Eye (tissue), 1 donor: Measurements from ENCODE around the gene UBA1.

Experiments used
- DNase-seq: peaks from one replicate; pipeline ENCODE4 v3.0.0-alpha.2; 2015

The UBA1 gene

DNA sequence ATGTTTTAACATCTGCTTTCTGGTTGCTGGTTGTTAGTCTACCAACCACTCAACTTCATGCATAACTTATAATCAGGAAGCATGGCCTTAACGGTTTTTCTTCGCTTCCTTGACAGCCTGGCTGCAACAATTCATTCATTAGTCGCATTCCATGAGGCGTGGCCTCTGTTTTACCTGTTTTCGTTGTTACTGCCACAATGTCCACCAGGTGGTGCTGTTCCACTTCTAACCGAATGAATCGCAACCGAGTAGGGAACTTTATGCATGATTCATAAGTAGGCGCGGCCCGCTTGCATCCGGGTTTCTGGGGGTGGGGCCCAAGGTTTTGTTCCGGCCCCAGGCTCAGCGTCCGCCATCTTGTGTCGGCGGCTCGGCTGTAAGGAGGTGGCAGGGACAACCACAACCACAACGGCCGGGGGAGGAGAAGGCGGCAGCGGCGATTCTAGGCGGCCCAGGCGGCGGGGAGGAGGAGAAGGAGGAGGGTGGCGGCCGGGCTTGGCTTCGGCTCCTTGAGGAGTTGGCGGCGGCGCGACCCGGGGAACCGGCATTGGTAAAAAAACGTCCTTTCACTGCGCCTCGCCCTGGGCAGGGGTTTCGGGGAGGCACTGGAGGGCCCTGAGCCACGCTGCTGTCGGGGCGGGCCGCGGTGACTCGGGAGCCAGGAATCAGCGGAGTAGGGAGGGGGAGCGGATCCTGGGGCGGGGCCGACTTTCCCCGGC lies at the start of gene UBA1:
UBA1 (plus strand) TSS at position 355 of the 719 bp plus-strand sequence. CDS start 4,974 bp downstream, outside the sequence.
- DNase-seq = peak; percentile 98

DNA sequence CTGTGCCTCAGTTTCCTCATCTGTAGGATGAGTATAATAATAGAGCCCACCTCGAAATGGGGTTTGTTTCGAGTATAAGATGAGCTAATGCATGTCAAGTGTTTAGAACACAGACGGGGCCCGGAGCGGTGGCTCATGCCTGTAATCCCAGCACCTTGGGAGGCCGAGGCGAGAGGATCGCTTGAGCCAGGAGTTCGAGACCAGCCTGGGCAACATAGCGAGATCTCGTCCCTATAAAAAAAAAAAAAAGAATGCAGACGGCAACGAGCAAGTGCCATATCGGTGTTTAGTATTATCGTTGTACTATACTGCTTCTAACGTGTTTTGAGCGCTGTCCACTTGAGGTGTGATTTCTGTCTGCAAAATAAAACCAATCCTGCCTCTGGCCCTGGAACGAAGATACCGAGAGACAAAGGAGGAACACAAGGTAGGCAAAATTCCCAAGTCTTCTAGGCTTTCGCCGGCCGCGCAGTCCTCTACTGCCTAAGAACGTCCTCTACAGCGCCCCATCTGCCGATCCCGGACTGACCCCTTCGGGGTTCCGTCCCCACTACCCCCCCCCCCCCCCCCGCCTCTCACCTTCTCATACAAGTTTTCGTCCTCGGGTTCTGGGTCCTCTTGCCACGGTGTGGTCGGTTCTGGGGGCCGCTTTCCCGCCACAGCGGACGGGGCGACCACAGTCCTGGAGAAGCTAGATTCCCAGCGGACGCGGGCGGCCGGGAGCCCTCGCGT lies 49.6 kb upstream of the UBA1 start:
- peak; percentile 68 for DNase-seq

DNA sequence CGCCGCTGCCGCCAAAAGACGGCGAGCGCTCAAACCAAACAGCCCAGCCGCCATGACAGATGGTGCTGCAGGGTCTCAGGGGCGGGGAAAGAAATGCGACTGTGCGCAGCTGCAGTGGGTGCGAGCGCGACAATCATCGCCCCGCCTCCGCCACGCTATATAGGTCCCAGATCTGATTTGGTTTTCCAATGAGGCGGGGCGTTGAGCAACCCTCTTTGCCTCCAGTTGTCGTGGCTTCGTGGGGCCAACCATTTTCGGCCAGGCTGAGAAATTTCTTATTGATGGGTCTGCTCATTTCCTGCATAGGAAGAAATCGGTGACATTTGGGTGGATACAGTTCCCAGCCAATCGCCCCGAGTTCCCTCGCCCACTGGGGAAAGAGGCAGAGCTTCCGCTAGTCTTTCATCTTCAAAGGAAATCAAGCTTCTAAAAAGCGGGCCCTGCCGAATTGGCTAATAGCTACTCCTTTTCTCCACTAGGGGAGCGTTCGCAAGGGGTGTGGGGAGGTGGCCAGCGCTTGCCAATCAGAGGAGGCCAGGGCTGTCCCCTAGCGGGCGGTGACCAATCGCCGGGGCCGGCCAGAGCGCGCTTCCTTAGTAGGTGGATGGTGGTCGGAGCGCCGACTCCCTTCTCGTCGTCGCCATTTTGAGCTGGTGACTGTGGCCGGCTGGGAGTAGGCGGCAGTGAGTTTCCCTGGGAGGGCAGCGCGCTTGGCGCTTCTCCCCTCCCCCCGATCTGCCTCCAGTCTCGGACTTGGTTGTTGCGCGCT lies 48.8 kb upstream of the UBA1 start, which contains the start of the genes NDUFB11 and RBM10:
NDUFB11 (minus strand) TSS at position 77 of the 769 bp plus-strand sequence; CDS start at position 54, 23 bp downstream.
RBM10 (plus strand) TSS at position 596 of the 769 bp plus-strand sequence. CDS start 2,261 bp downstream, outside the sequence.
- DNase-seq = peak; percentile 95

- no peak for DNase-seq
Observed at GRCh38 chrX:47145395-47146120, 48.1 kb upstream of the UBA1 start.

DNA sequence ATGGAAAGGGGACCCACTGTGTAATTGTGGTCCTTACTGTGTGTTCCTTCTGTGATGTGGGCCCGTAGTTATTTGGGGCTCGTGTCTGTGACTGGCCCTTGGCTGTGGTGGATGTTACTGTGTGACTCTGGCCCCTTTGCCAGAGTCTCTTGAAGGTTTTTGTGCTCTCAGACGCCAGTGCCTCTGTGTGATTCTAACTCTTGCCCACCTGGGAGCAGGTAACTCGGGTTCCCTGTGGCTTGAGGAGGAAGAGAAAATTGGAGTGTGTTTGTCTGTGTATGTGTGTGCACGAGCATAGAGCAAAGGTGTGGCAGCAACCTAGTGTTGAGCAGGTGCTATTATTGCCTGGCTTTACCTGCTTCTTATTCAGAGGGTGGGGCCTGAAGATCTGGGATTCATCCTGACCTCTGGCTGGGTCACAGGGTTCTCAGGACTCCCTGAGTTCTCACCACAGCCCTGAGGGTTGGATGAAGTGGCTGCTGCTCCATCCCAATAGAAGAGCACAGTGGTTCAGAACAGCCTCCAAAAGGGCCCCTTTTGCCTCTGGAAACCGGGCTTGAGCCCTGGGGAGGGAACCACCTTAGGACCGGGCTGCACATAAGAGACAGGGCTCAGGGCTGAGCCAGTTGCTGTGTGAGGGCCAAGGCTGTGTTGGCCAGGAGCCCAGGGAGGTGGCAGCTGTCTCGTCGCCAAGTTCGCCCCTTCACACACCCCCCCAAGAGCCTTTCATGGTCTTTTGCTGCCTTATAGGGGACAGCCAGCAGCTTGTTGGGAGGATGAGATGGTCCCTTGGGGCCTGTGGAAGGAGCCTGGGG lies 47.3 kb upstream of the UBA1 start:
- DNase-seq = no peak

GRCh38 chrX:47146936-47147859 lies 46.4 kb upstream of the UBA1 start:
- no peak for DNase-seq

- no peak for DNase-seq
Observed at GRCh38 chrX:47148946-47149345, 44.7 kb upstream of the UBA1 start.

DNA sequence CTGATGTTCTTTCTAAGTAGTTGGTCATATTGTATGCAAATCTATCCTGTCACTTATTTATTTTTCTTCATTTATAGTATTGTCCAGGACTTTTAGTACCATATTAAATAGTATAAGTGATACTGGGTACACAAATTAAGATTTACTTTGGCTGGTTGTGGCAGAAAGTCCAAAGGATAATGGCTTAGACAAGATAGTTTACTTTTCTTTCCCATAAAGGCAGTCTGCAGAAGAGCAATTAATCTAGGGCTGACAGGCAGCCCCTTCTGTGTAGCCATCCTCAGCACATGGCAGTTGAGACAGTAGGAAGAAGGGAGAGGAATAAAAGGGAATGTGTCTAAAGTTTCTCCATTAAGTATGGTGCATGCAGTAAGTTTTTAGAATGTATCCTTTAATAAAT lies 42.2 kb upstream of the UBA1 start:
- no peak for DNase-seq

DNA sequence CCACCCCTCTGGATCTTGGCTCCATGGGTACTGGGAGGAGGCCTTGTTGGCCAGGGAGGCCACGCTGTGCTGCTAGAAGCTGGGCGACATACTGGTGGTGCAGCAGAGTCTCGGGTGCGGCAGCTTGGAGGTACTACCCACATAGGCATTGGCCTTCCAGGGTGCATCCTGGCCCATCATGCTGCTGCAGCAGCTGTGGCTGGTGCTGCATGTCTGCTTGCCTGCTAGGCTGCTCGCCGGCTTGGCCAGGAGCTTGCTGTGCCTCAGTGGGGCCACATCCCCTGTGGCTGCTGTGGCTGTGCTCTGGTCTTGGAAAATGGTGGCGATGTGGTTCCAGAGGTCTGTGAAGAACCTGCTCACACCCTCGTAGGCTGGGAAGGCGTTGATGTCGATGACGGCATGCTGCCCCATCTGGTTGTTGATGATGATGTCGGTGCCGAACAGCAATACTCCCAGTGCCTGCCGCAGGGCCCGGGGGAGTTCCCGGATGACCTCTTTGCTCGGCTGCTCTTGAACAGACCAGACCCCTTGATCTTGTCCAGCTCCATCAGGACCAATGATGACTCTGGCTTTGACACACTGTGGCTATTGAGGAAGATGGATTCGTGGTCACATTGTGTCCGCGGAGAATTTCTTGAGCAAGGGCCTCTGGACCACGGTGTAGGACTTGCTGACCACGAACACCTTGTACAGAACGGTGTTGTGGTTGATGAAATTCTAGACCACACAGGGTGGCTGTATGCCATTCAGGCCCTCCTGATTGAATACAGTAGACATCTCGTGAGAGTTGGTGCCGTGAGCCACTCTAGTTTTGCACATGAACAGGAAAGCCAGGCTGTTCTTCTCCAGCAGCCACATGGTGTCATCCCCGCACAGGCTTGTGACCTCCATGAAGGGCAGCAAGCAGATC lies 36.8 kb upstream of the UBA1 start:
- DNase-seq = no peak

DNA sequence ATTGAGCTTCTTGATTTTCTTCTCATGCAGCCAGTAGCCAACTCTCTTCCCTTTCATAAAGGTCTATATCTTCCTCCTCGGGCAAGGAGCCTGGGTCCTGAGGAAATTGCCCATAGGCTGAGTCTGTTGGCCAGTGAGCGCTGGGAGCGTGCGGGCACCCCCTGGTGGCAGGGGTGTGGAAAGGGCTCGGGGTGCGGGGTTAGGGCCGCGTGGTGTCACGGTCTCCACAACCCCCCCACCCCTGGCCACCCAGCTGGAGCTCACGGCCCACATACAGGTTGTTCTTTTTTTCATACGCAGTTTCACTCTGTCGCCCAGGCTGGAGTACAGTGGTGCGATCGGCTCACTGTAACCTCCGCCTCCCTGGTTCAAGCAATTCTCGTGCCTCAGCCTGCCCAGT lies 35.5 kb upstream of the UBA1 start:
- DNase-seq = no peak

DNA sequence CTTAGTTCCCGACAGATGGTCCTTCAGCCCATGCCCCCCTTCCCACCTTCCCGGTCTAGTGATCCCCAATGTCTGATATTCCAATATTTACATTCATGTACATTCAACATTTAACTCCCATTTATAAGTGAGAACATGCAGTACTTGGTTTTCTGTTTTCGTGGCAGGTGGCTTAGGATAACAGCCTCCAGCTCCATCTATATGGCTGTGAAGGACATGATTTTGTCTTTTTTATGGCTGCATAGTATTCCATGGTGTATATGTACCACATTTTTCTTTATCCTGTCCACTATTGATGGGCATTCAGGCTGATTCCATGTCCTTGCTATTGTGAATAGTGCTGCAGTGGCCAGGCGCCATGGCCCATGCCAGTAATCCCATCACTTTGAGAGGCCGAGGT lies 34.8 kb upstream of the UBA1 start:
- no peak for DNase-seq

DNA sequence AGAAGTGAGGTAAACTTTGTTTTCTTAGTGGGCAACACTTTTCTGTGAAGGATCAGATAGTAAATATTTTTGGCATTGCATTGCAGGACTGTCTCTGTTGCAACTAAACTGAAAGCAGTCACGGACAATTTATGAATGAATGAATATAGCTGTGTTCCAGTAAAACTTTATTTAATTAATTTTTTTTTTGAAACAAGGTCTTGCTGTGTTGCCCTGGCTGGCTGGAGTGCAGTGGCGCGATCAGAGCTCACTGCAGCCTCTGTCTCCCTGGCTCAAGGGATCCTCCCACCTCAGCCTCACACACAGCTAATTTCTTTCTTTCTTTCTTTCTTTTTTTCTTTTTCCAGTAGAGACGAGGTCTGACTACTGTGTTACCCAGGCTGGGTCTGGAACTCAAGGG lies 32.8 kb upstream of the UBA1 start:
- no peak for DNase-seq

GRCh38 chrX:47162927-47163583 lies 30.6 kb upstream of the UBA1 start:
- no peak for DNase-seq

DNA sequence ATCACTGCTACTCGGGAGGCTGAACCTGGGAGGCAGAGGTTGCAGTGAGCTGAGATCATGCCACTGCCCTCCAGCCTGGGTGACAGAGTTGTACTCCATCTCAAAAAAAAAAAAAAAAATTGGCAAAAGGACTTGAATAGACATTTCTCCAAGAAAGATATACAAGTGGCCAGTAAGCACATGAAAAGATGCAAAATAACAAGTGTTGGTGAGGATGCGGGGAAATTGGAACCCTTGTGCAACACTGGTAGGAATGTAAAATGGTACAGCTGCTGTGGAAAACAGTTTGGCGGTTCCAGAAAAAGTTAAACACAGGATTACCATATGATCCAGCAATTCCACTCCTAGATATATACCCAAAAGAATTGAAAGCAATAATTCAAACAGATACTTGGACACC lies 29.2 kb upstream of the UBA1 start:
- DNase-seq = no peak

GRCh38 chrX:47166126-47166525 lies 27.5 kb upstream of the UBA1 start:
- DNase-seq = no peak

DNA sequence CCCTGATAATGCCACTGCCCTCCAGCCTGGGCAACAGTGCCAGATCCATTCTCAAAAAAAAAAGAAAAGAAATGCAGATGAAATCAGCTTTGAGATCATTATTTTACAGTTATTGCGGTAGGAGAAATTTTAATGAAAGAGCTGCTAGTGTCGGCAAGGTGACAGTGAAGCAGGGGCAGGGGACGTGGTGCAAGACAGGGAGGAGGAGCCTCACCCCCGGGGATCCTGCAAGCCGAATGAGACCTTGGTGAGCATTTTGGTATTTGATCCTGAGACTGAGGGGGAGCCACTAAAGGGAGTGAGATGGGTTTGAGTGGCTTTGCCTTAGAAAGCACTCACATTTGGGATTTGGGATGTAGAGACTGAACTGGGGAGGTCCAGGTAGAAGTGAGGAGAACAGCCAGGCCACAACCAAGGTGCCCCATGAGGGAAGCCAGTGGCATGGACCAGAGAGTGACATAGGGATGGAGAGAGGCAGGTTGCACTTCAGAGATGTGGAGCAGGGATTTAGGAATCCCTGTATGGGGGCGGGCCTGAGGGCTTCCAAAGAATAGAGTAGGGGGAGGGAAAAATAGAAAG lies 25.0 kb upstream of the UBA1 start:
- DNase-seq = no peak

DNA sequence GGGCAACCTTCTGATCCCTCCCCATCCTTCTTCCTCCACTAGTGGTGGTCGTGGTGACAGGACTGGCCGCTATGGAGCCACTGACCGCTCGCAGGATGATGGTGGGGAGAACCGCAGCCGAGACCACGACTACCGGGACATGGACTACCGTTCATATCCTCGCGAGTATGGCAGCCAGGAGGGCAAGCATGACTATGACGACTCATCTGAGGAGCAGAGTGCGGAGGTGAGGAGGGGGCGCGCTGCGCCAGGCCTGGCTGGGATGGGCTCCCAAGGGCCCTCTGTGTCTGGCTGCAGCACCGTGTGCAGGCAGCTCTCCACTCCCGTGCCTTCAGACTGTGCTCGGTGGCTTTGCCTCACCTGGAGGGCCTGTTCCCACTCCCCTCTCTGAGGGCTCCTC lies 24.4 kb upstream of the UBA1 start:
- DNase-seq = no peak

- DNase-seq = no peak
Observed at GRCh38 chrX:47169726-47170515, 23.7 kb upstream of the UBA1 start.
